HepG2 (cell line): Measurements from ENCODE around the gene FBXL7. TPM values are rescaled to one million over a fixed set of nuclear protein-coding genes. Genes with fewer than 3 reads are reported as not detected.

ENCODE experiments used
- ATAC-seq: fragments of 200-7000 bp; cut with Tn5 transposase; 3 replicates; pipeline ENCODE4 v1.9.1; 2020; ENCODE audit warnings: mild to moderate bottlenecking, moderate library complexity
- BruUV-seq: library from RNA; stranded (reverse); fragments of 400-500 nt; replicated peaks from 2 replicates; lab custom pipeline; 2021; lab: Mats Ljungman, UMichigan
- CTCF ChIA-PET: fragments of 300-600 bp; formaldehyde crosslinking; extraction: SDS; loops from one replicate; lab custom pipeline; 2021; ENCODE audit warnings: low total read pairs, inconsistent platforms, low intra/inter-chr PET ratio; lab: Yijun Ruan, JAX
- POLR2A ChIA-PET: fragments of 350-600 bp; sonication (Branson Sonifier 250); formaldehyde crosslinking; loops from one replicate; lab custom pipeline; 2020; ENCODE audit warnings: antibody characterized with exemption, inconsistent platforms; lab: Yijun Ruan, JAX
- DNase-seq: peaks from one replicate; pipeline ENCODE4 v3.0.0-alpha.2; 2015; ENCODE audit warnings: low spot score
- FAIRE-seq: peaks from 3 replicates; lab custom pipeline; 2011; peaks lifted over from hg19 to GRCh38; lab: Jason Lieb, UNC
- H2AFZ ChIP-seq: one replicate; pipeline ENCODE4 v1.6.1; 2011; ENCODE audit warnings: low read length, inconsistent platforms
- H3K27ac ChIP-seq: fragments of 300-600 bp; 3 replicates; pipeline ENCODE4 v1.8.0; 2011; ENCODE audit warnings: mixed run types, mild to moderate bottlenecking, mixed read lengths, low read length, inconsistent platforms; ENCODE audit not compliant: insufficient read depth; ENCODE audit errors: extremely low read length
- H3K27me3 ChIP-seq, 2 experiments: fragments of 200-600 bp in 1 of 2; 2 replicates in 1 of 2; 3 replicates in 1 of 2; pipeline versions ENCODE4 v1.6.0 to v1.8.0; 2011; ENCODE audit warnings: low read length in 2 of 2, mild to moderate bottlenecking in 2 of 2, moderate library complexity in 2 of 2, inconsistent platforms in 1 of 2; ENCODE audit not compliant: insufficient read depth in 2 of 2, control insufficient read depth in 1 of 2
- H3K36me3 ChIP-seq, 2 experiments: fragments of 200-600 bp in 1 of 2; replicated peaks in 1 of 2; 2 replicates in 1 of 2; 3 replicates in 1 of 2; pipeline versions ENCODE4 v1.5.1 to v1.8.0; 2011; ENCODE audit warnings: low read length in 2 of 2, inconsistent platforms in 1 of 2; ENCODE audit not compliant: insufficient read depth in 2 of 2, control insufficient read depth in 1 of 2
- H3K4me1 ChIP-seq: 2 replicates; pipeline ENCODE4 v1.5.1; 2012; ENCODE audit warnings: low read length, inconsistent platforms; ENCODE audit not compliant: insufficient read depth
- H3K4me2 ChIP-seq: 2 replicates; pipeline ENCODE4 v1.6.0; 2011; ENCODE audit warnings: low read depth, low read length, inconsistent platforms
- H3K4me3 ChIP-seq, 3 experiments: fragments of 200-600 bp in 1 of 3; sonication (generic), shearing (Covaris generic) in 1 of 3; replicated peaks in 1 of 3; 2 replicates each; pipeline ENCODE4 v1.5.1; 2011 to 2016; ENCODE audit warnings: low read length in 3 of 3, inconsistent platforms in 2 of 3, low read depth in 2 of 3, mild to moderate bottlenecking in 2 of 3, control low read depth in 1 of 3, mixed read lengths in 1 of 3; ENCODE audit not compliant: insufficient read depth in 1 of 3
- H3K79me2 ChIP-seq: one replicate; pipeline ENCODE4 v1.6.1; 2011; ENCODE audit warnings: low read length, inconsistent platforms; ENCODE audit not compliant: insufficient read depth
- H3K9ac ChIP-seq: 2 replicates; pipeline ENCODE4 v1.6.0; 2011; ENCODE audit warnings: mild to moderate bottlenecking, low read depth, low read length, inconsistent platforms; ENCODE audit not compliant: insufficient read depth
- H3K9me3 ChIP-seq: 2 replicates; pipeline ENCODE4 v1.5.1; 2012; ENCODE audit warnings: mild to moderate bottlenecking, low read length
- H4K20me1 ChIP-seq: 2 replicates; pipeline ENCODE4 v1.6.0; 2011; ENCODE audit warnings: inconsistent platforms, mild to moderate bottlenecking, low read length, moderate library complexity; ENCODE audit not compliant: insufficient read depth
- EED ChIP-seq: sonication (generic); formaldehyde crosslinking; IDR thresholded peaks from 2 replicates; pipeline ENCODE4 v1.5.0; 2020; ENCODE audit warnings: mild to moderate bottlenecking, missing genetic modification reagents
- HNRNPH1 ChIP-seq: fragments of 200-400 bp; formaldehyde crosslinking; optimal IDR thresholded peaks from 2 replicates; pipeline ENCODE3; 2017; ENCODE audit warnings: mild to moderate bottlenecking, low read depth, low read length
- JUND ChIP-seq: sonication (generic); formaldehyde crosslinking; IDR thresholded peaks from 2 replicates; pipeline ENCODE4 v1.8.0; 2022; ENCODE audit warnings: mild to moderate bottlenecking, missing genetic modification reagents
- MNT ChIP-seq: fragments of 450-650 bp; IDR thresholded peaks from 2 replicates; pipeline ENCODE4 v1.6.1; 2016
- SMAD3 ChIP-seq: sonication (generic); formaldehyde crosslinking; IDR thresholded peaks from 2 replicates; pipeline ENCODE4 v1.4.0; 2020; ENCODE audit warnings: missing genetic modification reagents
- U2AF2 ChIP-seq: fragments of 200-400 bp; formaldehyde crosslinking; IDR thresholded peaks from 2 replicates; pipeline ENCODE4 v1.6.1; 2017; ENCODE audit warnings: low read depth, mild to moderate bottlenecking, low read length
- ZFX ChIP-seq: sonication (generic); formaldehyde crosslinking; IDR thresholded peaks from 2 replicates; pipeline ENCODE4 v1.4.0; 2020; ENCODE audit warnings: mild to moderate bottlenecking, low read depth, missing genetic modification reagents, moderate library complexity
- ZNF180 ChIP-seq: sonication (generic); formaldehyde crosslinking; IDR thresholded peaks from 2 replicates; pipeline ENCODE4 v1.4.0; 2020; ENCODE audit warnings: low read depth, missing genetic modification reagents, borderline replicate concordance
- ZNF382 ChIP-seq: sonication (generic); formaldehyde crosslinking; IDR thresholded peaks from 2 replicates; pipeline ENCODE4 v1.5.0; 2020; ENCODE audit warnings: missing genetic modification reagents, mild to moderate bottlenecking, borderline replicate concordance
- ZNF501 ChIP-seq: sonication (generic); formaldehyde crosslinking; IDR thresholded peaks from 2 replicates; pipeline ENCODE4 v1.5.1; 2020; ENCODE audit warnings: mild to moderate bottlenecking, moderate library complexity, missing genetic modification reagents
- WGBS: methylation state at CpG from one replicate; pipeline ENCODE4 v1.1.6; 2017; ENCODE audit warnings: low lambda C conversion rate; 5-methylcytosine and 5-hydroxymethylcytosine counted together
- in situ Hi-C: cut with HindIII; loops from 2 replicates; pipeline ENCODE4 v1.10.0; 2017; ENCODE audit warnings: low pct_unique_long_range_greater_than_20kb; ENCODE audit not compliant: extremely low pct_ligation_motif_present
- intact Hi-C: fragments of 100-400 bp; cut with micrococcal nuclease; formaldehyde crosslinking; loops from one replicate; pipeline ENCODE4 v1.10.0; 2022; ENCODE audit not compliant: unreplicated experiment
- polyA plus RNA-seq, 8 experiments: library from polyadenylated mRNA; depleted of rRNA in 3 of 8; stranded (reverse) in 7 of 8; unstranded in 1 of 8; fragments of >200 nt; fragmentation: Illumina TruSeq in 4 of 8; extraction: Trizol in 4 of 8; gene quantifications; 2 replicates each; pipeline versions ENCODE4 v1.2.1 to v1.2.3, GENCODE V29; 2011 to 2016; ENCODE audit warnings: low read depth in 4 of 8, missing spikeins in 1 of 8, mixed read lengths in 1 of 8; ENCODE audit not compliant: insufficient read depth in 1 of 8
- total RNA-seq, 5 experiments: library from RNA; depleted of rRNA; stranded (reverse); fragments of >200 nt; fragmentation: Illumina TruSeq; extraction: Trizol; gene quantifications; 2 replicates each; pipeline ENCODE4 v1.2.3, GENCODE V29; 2016; ENCODE audit warnings: low read depth in 1 of 5
- TF ChIP-seq, protein P1 (sequence below): sonication (generic); formaldehyde crosslinking; IDR thresholded peaks from 2 replicates; pipeline ENCODE4 v1.4.0; 2020; ENCODE audit warnings: mild to moderate bottlenecking, missing genetic modification reagents, borderline replicate concordance

FBXL7 gene
- total and polyA plus RNA-seq, 2 of the 13 experiments (the other 11 are each of a cell fraction or from before 2014, with no cell fraction given) = 0.07 TPM; not detected in 1

GRCh38 chr5:15510831-15511230, 10.9 kb downstream of the FBXL7 start:
- no peaks in the 10 kb centered on the region for H3K36me3 ChIP-seq
- TF ChIP-seq JUND (CRISPR knock-in tag) = no peak
- no peak for TF ChIP-seq MNT
- TF ChIP-seq, protein P1, sequence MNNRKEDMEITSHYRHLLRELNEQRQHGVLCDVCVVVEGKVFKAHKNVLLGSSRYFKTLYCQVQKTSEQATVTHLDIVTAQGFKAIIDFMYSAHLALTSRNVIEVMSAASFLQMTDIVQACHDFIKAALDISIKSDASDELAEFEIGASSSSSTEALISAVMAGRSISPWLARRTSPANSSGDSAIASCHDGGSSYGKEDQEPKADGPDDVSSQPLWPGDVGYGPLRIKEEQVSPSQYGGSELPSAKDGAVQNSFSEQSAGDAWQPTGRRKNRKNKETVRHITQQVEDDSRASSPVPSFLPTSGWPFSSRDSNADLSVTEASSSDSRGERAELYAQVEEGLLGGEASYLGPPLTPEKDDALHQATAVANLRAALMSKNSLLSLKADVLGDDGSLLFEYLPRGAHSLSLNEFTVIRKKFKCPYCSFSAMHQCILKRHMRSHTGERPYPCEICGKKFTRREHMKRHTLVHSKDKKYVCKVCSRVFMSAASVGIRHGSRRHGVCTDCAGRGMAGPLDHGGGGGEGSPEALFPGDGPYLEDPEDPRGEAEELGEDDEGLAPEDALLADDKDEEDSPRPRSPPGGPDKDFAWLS (CRISPR knock-in tag) = no peak
- TF ChIP-seq, all 625 proteins: peak for 0
- ChIA-PET POLR2A (no interaction called here), CTCF (no interaction called here)
- DNase-seq (no peak), FAIRE-seq (no peak), ATAC-seq (no peak)
- H4K20me1 ChIP-seq = no peaks in the 10 kb centered on the region
- no peaks in the 10 kb centered on the region for H3K27me3 ChIP-seq
- H3K79me2 ChIP-seq = no peaks in the 10 kb centered on the region
- no peaks in the 10 kb centered on the region for H3K4me1 ChIP-seq
- H3K27ac ChIP-seq = no peak overlapping the region
- WGBS = 2% methylated on average over 3 of the region's 3 CpGs
- H3K9me3 ChIP-seq = no peaks in the 10 kb centered on the region
- intact Hi-C loops (no loop called here), in situ Hi-C loops (no loop called here)
- H2AFZ ChIP-seq = no peak overlapping the region
- H3K9ac ChIP-seq = no peak overlapping the region
- H3K4me2 ChIP-seq = no peak overlapping the region
- H3K4me3 ChIP-seq = no peak overlapping the region
- no TSS peak for BruUV-seq

- TF ChIP-seq SMAD3 (CRISPR knock-in tag) (no peak), ZNF382 (CRISPR knock-in tag) (no peak), ZNF180 (CRISPR knock-in tag) (no peak), ZFX (no peak), EED (no peak), HNRNPH1 (no peak), U2AF2 (no peak), ZNF501 (no peak)
- BruUV-seq = no TSS peak
- Histone ChIP-seq H3K27ac (no peak overlapping the region), H3K4me1 (no peaks in the 10 kb centered on the region), H3K9ac (no peak overlapping the region), H3K4me2 (no peak overlapping the region), H4K20me1 (no peaks in the 10 kb centered on the region), H3K79me2 (no peaks in the 10 kb centered on the region), H2AFZ (no peak overlapping the region), H3K36me3 (no peaks in the 10 kb centered on the region), H3K9me3 (no peaks in the 10 kb centered on the region), H3K27me3 (no peaks in the 10 kb centered on the region), H3K4me3 (no peak overlapping the region)
- no peak for ATAC-seq
- no peak for FAIRE-seq
- DNase-seq = no peak
- intact Hi-C loops = no loop called here
- in situ Hi-C loops = no loop called here
- POLR2A ChIA-PET = no interaction called here
- CTCF ChIA-PET = no interaction called here
- 0% methylated on average over 2 of the region's 2 CpGs for WGBS
These were observed 13.5 kb downstream of the FBXL7 start for GRCh38 chr5:15513431-15513830.
